Islet of Langerhans (tissue), 1 donor: Measurements from ENCODE around the gene MT1H.
"Not testable (repeated sequence)": the region's sequence is repeated elsewhere in the genome, so short reads cannot be mapped to it uniquely, and the experiment has no call there.

Experiments
- FAIRE-seq: peaks from one replicate; lab custom pipeline; 2011; peaks lifted over from hg19 to GRCh38; lab: Jason Lieb, UNC

The MT1H gene

GRCh38 chr16:56684926-56685590, 15.4 kb downstream of the MT1H start:
- no peak for FAIRE-seq

GRCh38 chr16:56686758-56687157, 17.1 kb downstream of the MT1H start:
- no peak for FAIRE-seq

GRCh38 chr16:56688762-56689161, 19.1 kb downstream of the MT1H start:
- no peak for FAIRE-seq

- FAIRE-seq = no peak
Measured at GRCh38 chr16:56689171-56689570, 19.6 kb downstream of the MT1H start.

GRCh38 chr16:56690420-56691122, 21.0 kb downstream of the MT1H start:
- FAIRE-seq = no peak

GRCh38 chr16:56691885-56692284, 22.3 kb downstream of the MT1H start:
- no peak for FAIRE-seq

- no peak for FAIRE-seq
Measured at GRCh38 chr16:56695246-56695645, 25.6 kb downstream of the MT1H start.

GRCh38 chr16:56697456-56698155, 28.0 kb downstream of the MT1H start:
- FAIRE-seq = no peak

GRCh38 chr16:56700195-56700594, 30.6 kb downstream of the MT1H start:
- FAIRE-seq = no peak

- FAIRE-seq = no peak
Measured at GRCh38 chr16:56700631-56701030, 31.0 kb downstream of the MT1H start.

GRCh38 chr16:56701534-56701933, 31.9 kb downstream of the MT1H start:
- FAIRE-seq = no peak

GRCh38 chr16:56702836-56703235, 33.2 kb downstream of the MT1H start:
- FAIRE-seq = no peak

- FAIRE-seq = no peak
Measured at GRCh38 chr16:56708525-56709442, 39.2 kb downstream of the MT1H start.

GRCh38 chr16:56709443-56710040, 39.9 kb downstream of the MT1H start:
- FAIRE-seq = no peak

- FAIRE-seq = no peak
Measured at GRCh38 chr16:56710181-56710737, 40.6 kb downstream of the MT1H start.

- FAIRE-seq = no peak
Measured at GRCh38 chr16:56711862-56712261, 42.2 kb downstream of the MT1H start.

GRCh38 chr16:56713794-56714193, 44.2 kb downstream of the MT1H start:
- no peak for FAIRE-seq

- FAIRE-seq = no peak
Measured at GRCh38 chr16:56715126-56715525, 45.5 kb downstream of the MT1H start.

GRCh38 chr16:56716761-56717160, 47.1 kb downstream of the MT1H start:
- no peak for FAIRE-seq

GRCh38 chr16:56717532-56717931, 47.9 kb downstream of the MT1H start:
- not testable (repeated sequence) for FAIRE-seq
